ENCODE data around the gene CCDC91.

DNA sequence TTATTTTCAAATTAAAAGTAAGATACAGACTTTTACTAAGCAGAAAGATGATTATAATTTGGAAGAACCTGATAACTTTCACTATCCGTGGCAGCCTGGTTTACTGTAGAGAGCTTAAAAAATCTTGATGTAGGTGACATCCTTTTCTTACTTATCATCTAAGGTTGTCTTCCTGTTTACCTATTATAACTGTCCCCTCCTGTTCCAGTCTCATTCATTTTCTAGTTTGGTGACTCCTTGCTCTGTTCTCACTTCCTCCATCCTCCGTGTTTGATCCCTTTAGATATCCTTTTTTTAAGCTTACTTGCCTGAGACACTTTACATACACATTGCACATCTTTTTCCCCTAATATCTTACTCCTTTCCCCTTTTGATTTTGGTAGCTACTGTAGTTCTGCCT, 27.5 kb downstream of the CCDC91 start:
- TF ChIP-seq POLR2A (IDR thresholded peaks at IDR 0.05) = no peak
- TF ChIP-seq, protein P1, sequence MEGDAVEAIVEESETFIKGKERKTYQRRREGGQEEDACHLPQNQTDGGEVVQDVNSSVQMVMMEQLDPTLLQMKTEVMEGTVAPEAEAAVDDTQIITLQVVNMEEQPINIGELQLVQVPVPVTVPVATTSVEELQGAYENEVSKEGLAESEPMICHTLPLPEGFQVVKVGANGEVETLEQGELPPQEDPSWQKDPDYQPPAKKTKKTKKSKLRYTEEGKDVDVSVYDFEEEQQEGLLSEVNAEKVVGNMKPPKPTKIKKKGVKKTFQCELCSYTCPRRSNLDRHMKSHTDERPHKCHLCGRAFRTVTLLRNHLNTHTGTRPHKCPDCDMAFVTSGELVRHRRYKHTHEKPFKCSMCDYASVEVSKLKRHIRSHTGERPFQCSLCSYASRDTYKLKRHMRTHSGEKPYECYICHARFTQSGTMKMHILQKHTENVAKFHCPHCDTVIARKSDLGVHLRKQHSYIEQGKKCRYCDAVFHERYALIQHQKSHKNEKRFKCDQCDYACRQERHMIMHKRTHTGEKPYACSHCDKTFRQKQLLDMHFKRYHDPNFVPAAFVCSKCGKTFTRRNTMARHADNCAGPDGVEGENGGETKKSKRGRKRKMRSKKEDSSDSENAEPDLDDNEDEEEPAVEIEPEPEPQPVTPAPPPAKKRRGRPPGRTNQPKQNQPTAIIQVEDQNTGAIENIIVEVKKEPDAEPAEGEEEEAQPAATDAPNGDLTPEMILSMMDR (IDR thresholded peaks at IDR 0.05) = no peak
